GM12874 (cell line): ENCODE data around the gene FLYWCH1.

Source experiments
- CTCF ChIP-seq: IDR thresholded peaks from 2 replicates; pipeline ENCODE4 v1.5.1; 2011; ENCODE audit warnings: low read depth, mild to moderate bottlenecking, control low read depth, low read length, moderate library complexity; ENCODE audit not compliant: insufficient read depth

Gene FLYWCH1

GRCh38 chr16:2911638-2912329 is at the start of gene FLYWCH1:
TSS of gene FLYWCH1 (plus strand) at chr16:2911931. CDS start at chr16:2929686, 17,755 bp downstream.
- no peak for TF ChIP-seq CTCF

GRCh38 chr16:2865651-2866050 is 46.1 kb upstream of the FLYWCH1 start:
- no peak for TF ChIP-seq CTCF

- no peak for TF ChIP-seq CTCF
Observed at GRCh38 chr16:2866431-2866830, 45.3 kb upstream of the FLYWCH1 start.

- TF ChIP-seq CTCF, result no peak
Observed at GRCh38 chr16:2867661-2867986, 44.1 kb upstream of the FLYWCH1 start.

- TF ChIP-seq CTCF, result peak; percentile 96
Observed at GRCh38 chr16:2867987-2868789, 43.5 kb upstream of the FLYWCH1 start.

- no peak for TF ChIP-seq CTCF
Observed at GRCh38 chr16:2871926-2872325, 39.8 kb upstream of the FLYWCH1 start.

- TF ChIP-seq CTCF, result no peak
Observed at GRCh38 chr16:2874032-2874911, 37.5 kb upstream of the FLYWCH1 start.
